RKO (cell line): ENCODE results near the gene MIER2.
"Not testable (repeated sequence)": the region's sequence is repeated elsewhere in the genome, so short reads cannot be mapped to it uniquely, and the experiment has no call there.

Experiments
- DNase-seq: peaks from one replicate; pipeline ENCODE4 v3.0.0-alpha.2; 2016; ENCODE audit warnings: low spot score

Gene MIER2

GRCh38 chr19:362154-362553 is 17.6 kb upstream of the MIER2 start:
- no peak for DNase-seq

- DNase-seq = no peak
Measured at GRCh38 chr19:359653-359925, 15.0 kb upstream of the MIER2 start.

GRCh38 chr19:355536-355935 is 10.9 kb upstream of the MIER2 start:
- DNase-seq = not testable (repeated sequence)

- DNase-seq = peak; percentile 21
Measured at GRCh38 chr19:355134-355533, 10.5 kb upstream of the MIER2 start.

GRCh38 chr19:351976-352625 is 7.5 kb upstream of the MIER2 start:
- DNase-seq = peak; percentile 39

GRCh38 chr19:347946-348861 is 3.6 kb upstream of the MIER2 start:
- DNase-seq = no peak

GRCh38 chr19:345320-345879 is 804 bp upstream of the MIER2 start:
- DNase-seq = no peak

- DNase-seq = peak; percentile 49
Measured at GRCh38 chr19:343941-344624, 513 bp downstream of the MIER2 start.

GRCh38 chr19:343451-343931 is 1.1 kb downstream of the MIER2 start:
- DNase-seq = peak; percentile 45

- peak; percentile 94 for DNase-seq
Measured at GRCh38 chr19:342801-343421, 1.7 kb downstream of the MIER2 start.

GRCh38 chr19:342128-342455 is 2.5 kb downstream of the MIER2 start:
- DNase-seq = no peak

- no peak for DNase-seq
Measured at GRCh38 chr19:341386-342127, 3.0 kb downstream of the MIER2 start.

- DNase-seq = no peak
Measured at GRCh38 chr19:340620-341385, 3.8 kb downstream of the MIER2 start.

- DNase-seq = peak; percentile 20
Measured at GRCh38 chr19:339262-339887, 5.2 kb downstream of the MIER2 start.

- no peak for DNase-seq
Measured at GRCh38 chr19:338421-338820, 6.2 kb downstream of the MIER2 start.

- no peak for DNase-seq
Measured at GRCh38 chr19:336067-336614, 8.5 kb downstream of the MIER2 start.

GRCh38 chr19:335486-336066 is 9.0 kb downstream of the MIER2 start:
- DNase-seq = no peak

- DNase-seq = no peak
Measured at GRCh38 chr19:335072-335471, 9.5 kb downstream of the MIER2 start.

- DNase-seq = no peak
Measured at GRCh38 chr19:334296-335071, 10.1 kb downstream of the MIER2 start.
